GM13977 (cell line): ENCODE results near the gene RNF130.

Source experiments
- DNase-seq: peaks from one replicate; pipeline ENCODE4 v3.0.0; 2012; ENCODE audit warnings: low spot score
- CTCF ChIP-seq: IDR thresholded peaks from 2 replicates; pipeline ENCODE4 v1.5.1; 2012; ENCODE audit warnings: mild to moderate bottlenecking, control low read depth; ENCODE audit not compliant: insufficient read depth; ENCODE audit errors: extremely low read depth, missing control alignments
- in situ Hi-C: fragments of 300-500 bp; cut with MboI; formaldehyde crosslinking; loops from one replicate; pipeline ENCODE4 v1.12.0; 2022; ENCODE audit warnings: low sequenced_read_pairs, low pct_unique_long_range_greater_than_20kb, mixed read lengths, inconsistent platforms; ENCODE audit not compliant: unreplicated experiment

Gene RNF130

GRCh38 chr5:180012316-180012715 lies 59.2 kb downstream of the RNF130 start:
- in situ Hi-C loops, result no loop called here
- no peak for DNase-seq
- TF ChIP-seq CTCF, result no peak

GRCh38 chr5:180010636-180011035 lies 60.9 kb downstream of the RNF130 start:
- no peak for TF ChIP-seq CTCF
- in situ Hi-C loops, result no loop called here
- no peak for DNase-seq

- TF ChIP-seq CTCF, result no peak
- in situ Hi-C loops, result no loop called here
- no peak for DNase-seq
Observed at GRCh38 chr5:180009581-180009980, 62.0 kb downstream of the RNF130 start.

- no peak for TF ChIP-seq CTCF
- in situ Hi-C loops, result no loop called here
- DNase-seq, result no peak
Observed at GRCh38 chr5:180008433-180008832, 63.1 kb downstream of the RNF130 start.

- no peak for TF ChIP-seq CTCF
- in situ Hi-C loops, result no loop called here
- no peak for DNase-seq
Observed at GRCh38 chr5:180007582-180007981, 64.0 kb downstream of the RNF130 start.

GRCh38 chr5:180006141-180006540 lies 65.4 kb downstream of the RNF130 start:
- no peak for TF ChIP-seq CTCF
- in situ Hi-C loops, result no loop called here
- DNase-seq, result no peak

- DNase-seq, result no peak
- in situ Hi-C loops, result no loop called here
- TF ChIP-seq CTCF, result no peak
Observed at GRCh38 chr5:180003127-180003526, 68.4 kb downstream of the RNF130 start.
